ENCODE results near the gene ROBO1. TPM values are rescaled to one million over a fixed set of nuclear protein-coding genes. Genes with fewer than 3 reads are reported as not detected.

Gene ROBO1
- total and polyA plus RNA-seq, 4 donors: 1.0 to 30.3 (median 3.9) TPM

DNA sequence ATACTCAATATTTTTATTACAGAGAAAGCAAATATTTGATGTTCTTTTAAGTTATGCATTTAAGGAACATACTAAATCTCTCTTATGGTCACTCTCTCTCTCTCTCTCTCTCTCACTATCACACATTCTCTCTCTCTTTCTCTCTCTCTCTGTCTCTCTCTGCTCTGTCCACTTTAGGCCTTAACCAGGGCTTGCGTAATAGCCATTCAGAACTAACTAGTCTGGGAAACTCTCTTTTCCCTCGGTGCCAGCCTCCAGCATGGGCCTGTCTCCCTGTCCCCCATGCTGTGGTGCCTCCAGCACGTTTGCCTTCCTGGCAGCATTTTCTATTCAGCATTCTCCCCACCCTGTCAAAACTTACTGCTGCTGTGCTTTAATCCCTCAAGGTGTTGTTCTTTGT, 389.7 kb downstream of the ROBO1 start:
- no peak overlapping the region for H3K4me3 ChIP-seq (ENCODE audit: low read depth in 1 of 3, low read length in 3 of 3)
- no peaks in the 10 kb centered on the region for H3K4me1 ChIP-seq (ENCODE audit: control insufficient read depth in 4 of 4, insufficient read depth in 4 of 4, low read length in 3 of 4)
- TF ChIP-seq, protein P1, sequence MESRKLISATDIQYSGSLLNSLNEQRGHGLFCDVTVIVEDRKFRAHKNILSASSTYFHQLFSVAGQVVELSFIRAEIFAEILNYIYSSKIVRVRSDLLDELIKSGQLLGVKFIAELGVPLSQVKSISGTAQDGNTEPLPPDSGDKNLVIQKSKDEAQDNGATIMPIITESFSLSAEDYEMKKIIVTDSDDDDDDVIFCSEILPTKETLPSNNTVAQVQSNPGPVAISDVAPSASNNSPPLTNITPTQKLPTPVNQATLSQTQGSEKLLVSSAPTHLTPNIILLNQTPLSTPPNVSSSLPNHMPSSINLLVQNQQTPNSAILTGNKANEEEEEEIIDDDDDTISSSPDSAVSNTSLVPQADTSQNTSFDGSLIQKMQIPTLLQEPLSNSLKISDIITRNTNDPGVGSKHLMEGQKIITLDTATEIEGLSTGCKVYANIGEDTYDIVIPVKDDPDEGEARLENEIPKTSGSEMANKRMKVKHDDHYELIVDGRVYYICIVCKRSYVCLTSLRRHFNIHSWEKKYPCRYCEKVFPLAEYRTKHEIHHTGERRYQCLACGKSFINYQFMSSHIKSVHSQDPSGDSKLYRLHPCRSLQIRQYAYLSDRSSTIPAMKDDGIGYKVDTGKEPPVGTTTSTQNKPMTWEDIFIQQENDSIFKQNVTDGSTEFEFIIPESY (IDR thresholded peaks at IDR 0.05): no peak
- TF ChIP-seq YY1 (IDR thresholded peaks at IDR 0.05): no peak
- TF ChIP-seq JUND (IDR thresholded peaks at IDR 0.05): no peak
- no peak for TF ChIP-seq EGR1 (IDR thresholded peaks at IDR 0.05; ENCODE audit: low read depth in 2 of 2)
- no peak for TF ChIP-seq RXRA (IDR thresholded peaks at IDR 0.05)
- TF ChIP-seq FOXA1 (IDR thresholded peaks at IDR 0.05): no peak
- TF ChIP-seq, protein P2, sequence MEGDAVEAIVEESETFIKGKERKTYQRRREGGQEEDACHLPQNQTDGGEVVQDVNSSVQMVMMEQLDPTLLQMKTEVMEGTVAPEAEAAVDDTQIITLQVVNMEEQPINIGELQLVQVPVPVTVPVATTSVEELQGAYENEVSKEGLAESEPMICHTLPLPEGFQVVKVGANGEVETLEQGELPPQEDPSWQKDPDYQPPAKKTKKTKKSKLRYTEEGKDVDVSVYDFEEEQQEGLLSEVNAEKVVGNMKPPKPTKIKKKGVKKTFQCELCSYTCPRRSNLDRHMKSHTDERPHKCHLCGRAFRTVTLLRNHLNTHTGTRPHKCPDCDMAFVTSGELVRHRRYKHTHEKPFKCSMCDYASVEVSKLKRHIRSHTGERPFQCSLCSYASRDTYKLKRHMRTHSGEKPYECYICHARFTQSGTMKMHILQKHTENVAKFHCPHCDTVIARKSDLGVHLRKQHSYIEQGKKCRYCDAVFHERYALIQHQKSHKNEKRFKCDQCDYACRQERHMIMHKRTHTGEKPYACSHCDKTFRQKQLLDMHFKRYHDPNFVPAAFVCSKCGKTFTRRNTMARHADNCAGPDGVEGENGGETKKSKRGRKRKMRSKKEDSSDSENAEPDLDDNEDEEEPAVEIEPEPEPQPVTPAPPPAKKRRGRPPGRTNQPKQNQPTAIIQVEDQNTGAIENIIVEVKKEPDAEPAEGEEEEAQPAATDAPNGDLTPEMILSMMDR (IDR thresholded peaks at IDR 0.05; ENCODE audit: low read depth, low read length, missing input control): no peak
- TF ChIP-seq, protein P3, sequence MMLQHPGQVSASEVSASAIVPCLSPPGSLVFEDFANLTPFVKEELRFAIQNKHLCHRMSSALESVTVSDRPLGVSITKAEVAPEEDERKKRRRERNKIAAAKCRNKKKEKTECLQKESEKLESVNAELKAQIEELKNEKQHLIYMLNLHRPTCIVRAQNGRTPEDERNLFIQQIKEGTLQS (IDR thresholded peaks at IDR 0.05): no peak
- TF ChIP-seq GABPA (IDR thresholded peaks at IDR 0.05 in 1 of 2, conservative IDR thresholded peaks at IDR 0.05 in 1 of 2): no peak
- TF ChIP-seq TAF1 (conservative IDR thresholded peaks at IDR 0.05): no peak
- TF ChIP-seq SP1 (IDR thresholded peaks at IDR 0.05): no peak
- no peak for TF ChIP-seq FOXA2 (IDR thresholded peaks at IDR 0.05)
- H3K27ac ChIP-seq (ENCODE audit: low read depth in 1 of 2, low read length in 2 of 2): no peak overlapping the region
- H3K9me3 ChIP-seq (ENCODE audit: control insufficient read depth in 4 of 4, low read length in 3 of 4): no peaks in the 10 kb centered on the region
- no peaks in the 10 kb centered on the region for H3K36me3 ChIP-seq (ENCODE audit: control insufficient read depth in 4 of 4, insufficient read depth in 3 of 4, low read depth in 1 of 4, low read length in 3 of 4)
- no peak overlapping the region for H3K9ac ChIP-seq (ENCODE audit: low read depth in 1 of 2, low read length in 2 of 2)
- 74% methylated on average over 3 of the region's 3 CpGs for WGBS
- no peak for DNase-seq (ENCODE audit: low spot score)
- no peaks in the 10 kb centered on the region for H3K27me3 ChIP-seq (ENCODE audit: control insufficient read depth in 4 of 4, insufficient read depth in 4 of 4, low read length in 3 of 4)

DNA sequence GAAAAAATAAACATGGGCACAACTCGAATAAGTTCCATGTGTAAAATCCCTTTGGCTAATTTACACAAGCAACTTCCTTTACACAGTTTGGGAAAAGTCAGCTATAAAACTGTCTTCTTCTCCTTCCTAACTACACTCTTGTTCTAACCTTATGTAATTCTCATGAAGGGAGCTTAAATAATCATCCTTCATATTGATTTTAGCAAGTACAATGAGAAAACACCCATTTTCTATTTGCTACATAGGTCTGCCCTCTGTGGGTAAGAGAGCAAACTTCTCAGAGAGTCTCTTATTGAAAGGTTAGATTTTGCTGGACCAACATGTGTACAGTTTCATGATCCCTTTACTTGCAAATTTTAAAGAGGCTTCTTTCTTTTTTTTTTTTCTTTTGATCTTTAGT, 398.5 kb downstream of the ROBO1 start:
- no peak overlapping the region for H3K4me3 ChIP-seq (ENCODE audit: low read depth in 1 of 3, low read length in 3 of 3)
- no peaks in the 10 kb centered on the region for H3K36me3 ChIP-seq (ENCODE audit: control insufficient read depth in 4 of 4, insufficient read depth in 3 of 4, low read depth in 1 of 4, low read length in 3 of 4)
- peaks cover 0 to 4% (median 0%) of the 10 kb centered on the region in 4 donors for H3K27me3 ChIP-seq (ENCODE audit: control insufficient read depth in 4 of 4, insufficient read depth in 4 of 4, low read length in 3 of 4)
- TF ChIP-seq, protein P1 (IDR thresholded peaks at IDR 0.05): no peak
- peak; percentile 28 to 58 for TF ChIP-seq RAD21 (IDR thresholded peaks at IDR 0.05)
- 56% methylated on average over 1 of the region's 1 CpG for WGBS
- no peaks in the 10 kb centered on the region for H3K9me3 ChIP-seq (ENCODE audit: control insufficient read depth in 4 of 4, low read length in 3 of 4)
- peaks cover 0 to 3% (median 0%) of the 10 kb centered on the region in 4 donors for H3K4me1 ChIP-seq (ENCODE audit: control insufficient read depth in 4 of 4, insufficient read depth in 4 of 4, low read length in 3 of 4)
- DNase-seq (ENCODE audit: low spot score): no peak
- no peak overlapping the region for H3K27ac ChIP-seq (ENCODE audit: low read depth in 1 of 2, low read length in 2 of 2)
- no peak overlapping the region for H3K9ac ChIP-seq (ENCODE audit: low read depth in 1 of 2, low read length in 2 of 2)
